Motor neuron (in vitro differentiated cells): ENCODE data around the gene OR14J1. TPM values are rescaled to one million over a fixed set of nuclear protein-coding genes. Genes with fewer than 3 reads are reported as not detected.
"Not testable (repeated sequence)": the region's sequence is repeated elsewhere in the genome, so short reads cannot be mapped to it uniquely, and the experiment has no call there.

Source experiments
- ATAC-seq, 8 experiments: fragments of 200-7000 bp; cut with Tn5 transposase; replicated peaks in 6 of 8; 2 replicates each; pipeline ENCODE4 v1.8.0; 2021; ENCODE audit warnings: mild to moderate bottlenecking in 8 of 8, moderate library complexity in 8 of 8
- H3K27ac ChIP-seq, 2 donors: fragments of 250-450 bp; sonication (Bioruptor Pico); 2 replicates each; pipeline ENCODE4 v1.9.0; 2021; ENCODE audit warnings: antibody characterized with exemption in 2 of 2, mild to moderate bottlenecking in 2 of 2, moderate library complexity in 1 of 2
- H3K4me1 ChIP-seq, 2 donors: fragments of 250-450 bp; sonication (Bioruptor Pico); replicated peaks in 1 of 2; 2 replicates each; pipeline ENCODE4 v1.6.1; 2021; ENCODE audit warnings: antibody characterized with exemption in 2 of 2, mild to moderate bottlenecking in 2 of 2, moderate library complexity in 1 of 2
- H3K4me3 ChIP-seq, 5 donors: fragments of 250-450 bp; sonication (Bioruptor Pico); 2 replicates each; pipeline ENCODE4 v1.9.0; 2021; ENCODE audit warnings: antibody characterized with exemption in 5 of 5, mild to moderate bottlenecking in 5 of 5, moderate library complexity in 4 of 5
- WGBS, 10 experiments: fragments of 450-650 bp; shearing (Covaris generic); methylation state at CpG; one replicate each; pipeline ENCODE4 v1.0.0; 2022; 5-methylcytosine and 5-hydroxymethylcytosine counted together
- in situ Hi-C, 9 experiments: fragments of 400-800 bp; cut with MboI; loops; one replicate each; pipeline ENCODE4 v1.15.0; 2021; ENCODE audit warnings: low sequenced_read_pairs in 9 of 9, low pct_unique_long_range_greater_than_20kb in 2 of 9; ENCODE audit not compliant: unreplicated experiment in 9 of 9
- total RNA-seq, 8 experiments: library from RNA; unstranded; fragments of 300-600 nt; gene quantifications; 2 replicates each; pipeline versions ENCODE4 v1.2.3 to v1.2.4, GENCODE V29; 2022

OR14J1 gene, protein sequence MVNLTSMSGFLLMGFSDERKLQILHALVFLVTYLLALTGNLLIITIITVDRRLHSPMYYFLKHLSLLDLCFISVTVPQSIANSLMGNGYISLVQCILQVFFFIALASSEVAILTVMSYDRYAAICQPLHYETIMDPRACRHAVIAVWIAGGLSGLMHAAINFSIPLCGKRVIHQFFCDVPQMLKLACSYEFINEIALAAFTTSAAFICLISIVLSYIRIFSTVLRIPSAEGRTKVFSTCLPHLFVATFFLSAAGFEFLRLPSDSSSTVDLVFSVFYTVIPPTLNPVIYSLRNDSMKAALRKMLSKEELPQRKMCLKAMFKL
- under 1 TPM in 6 of 8 experiments, not detected in 2; 0.05 to 0.43 (median 0.12) TPM for total RNA-seq

DNA sequence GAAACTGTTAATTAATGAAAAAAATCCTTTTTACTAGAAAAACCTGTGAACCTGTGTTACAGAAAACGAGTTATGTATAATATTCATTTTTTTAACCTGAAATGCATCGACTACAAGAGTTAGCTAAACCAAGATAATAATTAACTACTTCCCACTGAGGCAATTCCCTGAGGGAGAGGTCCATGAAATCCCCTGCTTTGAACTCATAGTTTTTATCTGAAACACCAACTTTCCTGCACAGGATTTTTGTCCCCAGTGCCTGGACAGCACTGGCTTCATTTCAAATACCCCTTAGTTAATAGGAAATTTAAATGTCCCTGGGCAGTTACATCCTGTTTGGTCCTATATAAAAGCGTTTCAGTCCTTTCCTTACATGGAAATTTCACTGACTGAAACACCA lies at the start of gene OR14J1:
OR14J1 (plus strand) TSS at position 386 of the 400 bp plus-strand sequence. CDS start 4,989 bp downstream, outside the sequence.
- Histone ChIP-seq H3K4me1 (no peaks in the 10 kb centered on the region), H3K4me3 (no peak within 1 kb of the TSS), H3K27ac (no peak within 1 kb of the TSS)
- 0 to 68% (median 37%) methylated on average over 2 to 3 of the region's 3 CpGs; no CpG with 5 or more reads in 1 of the 10 experiments for WGBS, 10 experiments
- in situ Hi-C loops: no loop called here
- no peak for ATAC-seq

DNA sequence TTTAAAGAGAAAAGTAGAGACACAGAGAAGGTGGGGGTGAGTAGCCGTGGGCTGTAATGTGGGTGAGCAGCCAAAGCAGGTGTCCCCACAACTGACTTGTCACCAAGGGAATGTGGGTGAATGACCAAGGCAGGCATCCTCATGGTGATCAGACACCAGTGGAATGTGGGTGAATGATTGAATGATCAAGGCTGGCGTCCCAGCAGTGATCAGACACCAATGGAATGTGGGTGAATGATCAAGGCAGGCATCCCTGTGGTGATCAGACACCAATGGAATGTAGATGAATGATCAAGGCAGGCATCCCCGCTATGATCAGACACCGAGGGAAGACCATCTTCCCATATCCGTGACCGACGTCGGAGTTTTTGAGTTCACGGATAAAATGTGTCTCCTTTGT lies 49.8 kb upstream of the OR14J1 start:
- WGBS, 10 experiments: 0 to 83% (median 71%) methylated on average over 1 to 9 of the region's 9 CpGs; no CpG with 5 or more reads in 3 of the 10 experiments
- Histone ChIP-seq H3K27ac (no peak overlapping the region), H3K4me1 (no peaks in the 10 kb centered on the region), H3K4me3 (no peak overlapping the region)
- in situ Hi-C loops: no loop called here
- no peak for ATAC-seq

DNA sequence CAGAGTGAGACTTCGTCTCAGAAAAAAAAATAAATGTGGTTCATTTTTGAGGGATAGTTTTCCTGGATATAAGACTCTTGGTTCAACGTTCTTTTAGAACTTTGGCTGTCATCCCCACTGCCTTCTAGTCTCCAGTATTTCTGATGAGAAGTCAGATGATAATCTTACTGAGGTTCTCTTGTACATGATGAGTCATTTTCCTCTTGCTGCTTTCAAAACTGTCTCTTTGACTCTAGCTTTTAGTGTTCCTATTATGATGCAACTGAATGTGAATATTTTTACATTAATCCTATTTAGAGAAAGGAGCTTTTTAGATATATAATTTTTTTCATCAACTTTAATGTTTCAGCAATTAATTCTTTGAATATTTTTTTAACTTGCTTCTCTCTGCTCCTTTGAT lies 46.0 kb upstream of the OR14J1 start:
- H3K27ac ChIP-seq: no peak overlapping the region
- WGBS, 10 experiments: 0 to 86% (median 40%) methylated on average over 1 to 2 of the region's 2 CpGs; no CpG with 5 or more reads in 2 of the 10 experiments
- H3K4me1 ChIP-seq: no peaks in the 10 kb centered on the region
- ATAC-seq: no peak
- in situ Hi-C loops: no loop called here
- no peak overlapping the region for H3K4me3 ChIP-seq

DNA sequence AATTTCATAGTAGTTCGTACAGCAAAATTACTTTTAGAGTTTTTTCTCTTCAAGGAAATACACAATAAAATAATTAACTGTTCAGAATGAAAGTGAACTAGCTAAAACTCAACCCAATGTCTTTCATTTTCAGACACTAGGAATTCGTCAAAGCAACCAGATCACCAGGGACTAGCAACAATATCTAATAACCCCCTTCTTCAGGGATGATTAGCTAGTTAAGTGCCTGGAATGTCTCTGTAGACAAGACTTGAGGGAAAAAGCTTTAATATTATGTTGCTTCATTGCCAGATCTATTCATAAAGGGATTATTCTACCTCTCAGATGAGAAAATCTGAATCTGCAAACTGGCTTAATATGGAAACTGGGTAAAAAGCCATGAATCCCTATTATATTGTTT lies 41.8 kb upstream of the OR14J1 start:
- no peak overlapping the region for H3K27ac ChIP-seq
- no peak overlapping the region for H3K4me3 ChIP-seq
- 0 to 76% (median 36%) methylated on average over 1 to 2 of the region's 2 CpGs for WGBS, 10 experiments
- ATAC-seq: no peak
- H3K4me1 ChIP-seq: no peaks in the 10 kb centered on the region
- in situ Hi-C loops: no loop called here

DNA sequence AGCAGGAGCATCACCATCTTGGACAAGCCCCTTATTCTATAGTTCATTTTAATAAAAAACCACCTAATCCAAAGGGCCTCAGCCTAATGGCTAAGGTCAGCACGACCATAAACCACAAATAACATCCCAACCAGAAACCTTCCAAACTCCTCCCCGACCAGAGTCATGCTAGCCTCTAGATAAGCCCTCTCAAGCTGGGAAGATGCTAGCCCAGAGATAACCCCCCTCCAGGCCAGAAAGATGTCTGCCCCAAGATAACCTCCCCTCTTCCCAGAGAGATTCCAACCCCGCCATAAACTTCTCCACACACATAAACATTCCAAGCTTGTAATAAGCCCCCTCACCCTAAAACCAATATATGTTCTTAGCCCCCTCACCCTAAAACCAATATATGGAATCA lies 38.5 kb upstream of the OR14J1 start:
- no peak for ATAC-seq
- in situ Hi-C loops: no loop called here
- H3K27ac ChIP-seq: no peak overlapping the region
- H3K4me1 ChIP-seq: no peaks in the 10 kb centered on the region
- 0 to 97% (median 31%) methylated on average over 1 to 3 of the region's 3 CpGs; no CpG with 5 or more reads in 4 of the 10 experiments for WGBS, 10 experiments
- no peak overlapping the region for H3K4me3 ChIP-seq

DNA sequence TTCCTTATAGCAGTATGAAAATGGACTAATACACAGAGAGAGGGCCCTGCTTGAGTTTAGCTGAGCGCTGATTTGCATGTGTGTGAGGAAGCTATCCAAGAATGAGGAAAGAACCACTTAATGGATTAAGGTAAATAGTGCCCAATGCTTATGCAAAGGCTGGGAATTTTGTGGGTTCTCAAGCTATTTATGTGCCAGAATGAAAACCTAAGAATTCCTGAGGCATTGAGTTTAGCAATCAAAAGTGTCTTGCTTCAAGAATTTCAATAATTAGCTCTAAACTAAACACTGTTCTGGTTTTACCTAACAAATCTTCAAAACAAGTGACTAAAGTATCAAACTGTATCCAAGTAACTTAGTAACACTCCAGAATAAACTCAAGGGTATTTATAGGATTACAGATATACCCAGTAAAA lies 7.0 kb upstream of the OR14J1 start:
- no peaks in the 10 kb centered on the region for H3K4me1 ChIP-seq
- WGBS, 10 experiments: 0 to 100% (median 100%) methylated on average over 1 of the region's 1 CpG; no CpG with 5 or more reads in 5 of the 10 experiments
- no peak for ATAC-seq
- H3K4me3 ChIP-seq: no peak overlapping the region
- in situ Hi-C loops: no loop called here
- H3K27ac ChIP-seq: no peak overlapping the region

DNA sequence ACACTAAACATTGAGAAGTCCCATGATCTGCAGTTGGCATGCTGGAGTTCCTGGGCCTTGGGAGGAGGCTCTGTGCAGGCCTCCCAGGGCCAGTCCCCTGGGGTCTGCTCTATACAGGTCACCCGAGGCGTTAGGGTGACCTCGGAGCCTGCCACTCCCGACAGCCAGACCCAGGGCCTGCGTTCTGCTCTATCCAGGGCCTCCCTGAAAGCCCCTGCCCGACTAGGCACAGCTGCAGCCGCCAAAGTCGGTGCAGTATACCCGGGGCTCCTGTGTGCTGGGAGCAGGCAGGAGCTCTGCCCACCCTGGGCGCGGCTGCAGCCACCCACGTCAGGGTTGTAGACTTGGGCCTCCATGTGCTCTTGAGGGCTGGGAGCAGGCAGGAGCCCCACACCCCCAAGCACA lies 6.3 kb upstream of the OR14J1 start:
- no peak overlapping the region for H3K4me3 ChIP-seq
- 40 to 90% (median 79%) methylated on average over 1 to 7 of the region's 12 CpGs; no CpG with 5 or more reads in 7 of the 10 experiments for WGBS, 10 experiments
- no peak overlapping the region for H3K27ac ChIP-seq
- no peak for ATAC-seq
- in situ Hi-C loops: no loop called here
- H3K4me1 ChIP-seq: no peaks in the 10 kb centered on the region

DNA sequence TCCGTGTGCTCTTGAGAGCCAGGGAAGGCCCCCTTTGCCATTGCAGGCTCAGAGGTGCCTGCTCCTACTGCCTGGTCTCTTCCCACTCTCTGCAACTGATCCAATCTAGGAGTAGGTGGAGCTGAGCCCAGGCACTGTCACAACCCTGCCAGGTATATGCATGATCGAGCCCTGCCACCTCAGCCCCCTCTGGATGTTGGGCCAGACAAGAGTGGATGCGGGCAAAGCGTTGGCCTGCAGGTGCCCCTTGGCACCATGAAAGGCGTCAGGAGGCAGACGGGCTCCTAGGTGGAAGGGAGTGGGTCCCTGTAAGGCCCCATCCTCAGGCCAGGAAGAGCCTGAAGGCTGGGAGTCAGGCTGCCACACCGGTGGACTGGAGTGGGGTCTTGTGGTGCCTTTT lies 5.9 kb upstream of the OR14J1 start:
- Histone ChIP-seq H3K4me1 (no peaks in the 10 kb centered on the region), H3K4me3 (no peak overlapping the region), H3K27ac (no peak overlapping the region)
- in situ Hi-C loops: no loop called here
- WGBS, 10 experiments: 40 to 90% (median 80%) methylated on average over 1 to 3 of the region's 7 CpGs; no CpG with 5 or more reads in 5 of the 10 experiments
- ATAC-seq: no peak

DNA sequence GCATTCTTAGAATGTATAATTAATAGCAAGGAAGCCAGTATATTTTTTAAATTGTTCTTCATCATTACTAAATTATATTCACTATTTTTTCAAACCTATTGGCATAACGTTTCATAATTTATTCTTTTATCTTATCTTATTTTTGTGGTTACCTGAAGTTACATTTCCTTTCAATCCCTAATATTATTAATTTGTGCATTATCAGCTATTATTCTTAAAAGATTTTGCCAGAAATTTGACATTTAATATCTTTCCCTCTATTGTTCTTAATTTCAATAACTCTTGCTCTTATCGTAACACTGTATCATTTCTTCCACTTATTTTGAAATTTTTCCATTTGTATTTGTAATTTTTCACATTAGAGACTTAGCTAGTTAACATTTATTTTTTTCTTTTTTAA lies 18.4 kb downstream of the OR14J1 start:
- Histone ChIP-seq H3K27ac (no peak overlapping the region), H3K4me3 (no peak overlapping the region), H3K4me1 (no peaks in the 10 kb centered on the region)
- 10 to 83% (median 74%) methylated on average over 2 of the region's 2 CpGs for WGBS, 10 experiments
- in situ Hi-C loops: no loop called here
- no peak for ATAC-seq

DNA sequence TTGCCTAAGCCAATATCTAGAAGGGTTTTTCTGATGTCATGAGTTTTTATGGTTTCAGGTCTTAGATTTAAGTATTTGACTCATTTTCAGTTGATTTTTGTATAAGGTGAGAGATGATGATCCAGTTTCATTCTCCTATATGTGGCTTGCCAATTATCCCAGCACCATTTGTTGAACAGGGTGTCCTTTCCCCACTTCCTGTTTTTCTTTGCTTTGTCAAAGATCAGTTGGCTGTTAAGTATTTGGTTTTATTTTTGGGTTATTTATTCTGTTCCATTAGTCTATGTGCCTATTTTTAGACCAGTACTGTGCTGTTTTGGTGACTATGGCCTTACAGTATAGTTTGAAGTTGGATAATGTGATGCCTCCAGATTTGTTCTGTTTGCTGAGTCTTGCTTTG lies 21.8 kb downstream of the OR14J1 start:
- in situ Hi-C loops, H3K4me1 ChIP-seq, H3K4me3 ChIP-seq, ATAC-seq, H3K27ac ChIP-seq: not testable (repeated sequence)

DNA sequence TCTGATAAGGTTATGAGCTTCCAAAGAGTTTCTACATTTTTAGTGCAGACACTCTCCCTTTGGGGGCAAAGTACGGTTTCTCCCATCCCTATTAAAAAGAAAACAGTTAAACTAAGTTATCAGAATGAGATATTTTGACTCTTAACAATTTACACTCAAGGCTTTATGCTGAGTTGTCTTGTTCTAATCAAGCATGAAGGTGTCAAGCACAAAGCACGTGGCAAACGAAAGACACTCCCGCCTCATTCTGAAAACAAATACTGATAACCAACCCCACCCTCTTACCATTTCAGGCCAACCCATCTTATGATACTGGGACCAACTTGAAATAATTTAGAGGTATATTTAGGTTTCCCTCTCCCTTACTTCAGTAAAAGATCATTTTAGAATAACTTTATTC lies 24.3 kb downstream of the OR14J1 start:
- 0 to 100% (median 70%) methylated on average over 1 to 4 of the region's 4 CpGs for WGBS, 10 experiments
- Histone ChIP-seq H3K27ac (no peak overlapping the region), H3K4me3 (no peak overlapping the region), H3K4me1 (no peaks in the 10 kb centered on the region)
- ATAC-seq: no peak
- in situ Hi-C loops: no loop called here

DNA sequence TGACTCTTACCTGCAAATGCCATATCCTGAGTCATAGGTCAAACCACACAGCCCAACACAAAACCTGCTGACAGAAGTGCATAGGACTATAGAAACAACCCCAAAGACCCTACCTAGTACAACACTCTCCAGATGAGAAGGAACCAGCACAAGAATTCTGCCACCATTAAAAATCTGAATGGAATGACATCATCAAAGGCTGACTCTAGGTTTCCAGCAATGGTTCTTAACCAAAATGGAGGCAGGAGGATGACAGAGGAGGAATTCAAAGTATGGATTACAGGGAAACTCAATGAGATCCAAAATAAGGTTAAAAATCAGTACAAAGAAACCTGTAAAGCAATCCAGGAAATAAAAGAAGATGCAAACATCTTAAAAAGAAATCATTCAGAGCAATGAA lies 31.2 kb downstream of the OR14J1 start:
- in situ Hi-C loops: no loop called here
- ATAC-seq: no peak
- Histone ChIP-seq H3K4me3 (no peak overlapping the region), H3K27ac (no peak overlapping the region), H3K4me1 (no peaks in the 10 kb centered on the region)

DNA sequence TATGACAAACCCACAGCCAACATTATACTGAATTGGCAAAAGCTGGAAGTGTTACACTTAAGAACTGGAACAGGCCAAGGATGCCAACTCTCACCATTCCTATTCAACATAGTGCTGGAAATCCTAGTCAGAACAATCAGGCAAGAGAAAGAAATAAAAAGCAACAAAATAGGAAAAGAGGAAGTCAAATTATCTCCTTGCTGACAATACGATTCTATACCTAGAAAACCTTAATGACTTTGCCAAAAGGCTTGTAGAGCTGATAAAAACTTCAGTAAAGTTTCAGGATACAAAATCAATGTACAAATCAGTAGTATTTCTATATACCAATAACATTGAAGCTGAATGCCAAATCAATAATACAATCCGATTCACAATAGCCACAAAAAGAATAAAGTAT lies 34.8 kb downstream of the OR14J1 start:
- no peak for ATAC-seq
- no peaks in the 10 kb centered on the region for H3K4me1 ChIP-seq
- H3K4me3 ChIP-seq: no peak overlapping the region
- in situ Hi-C loops: no loop called here
- H3K27ac ChIP-seq: no peak overlapping the region
- WGBS, 10 experiments: 0 to 90% (median 63%) methylated on average over 1 to 2 of the region's 2 CpGs

DNA sequence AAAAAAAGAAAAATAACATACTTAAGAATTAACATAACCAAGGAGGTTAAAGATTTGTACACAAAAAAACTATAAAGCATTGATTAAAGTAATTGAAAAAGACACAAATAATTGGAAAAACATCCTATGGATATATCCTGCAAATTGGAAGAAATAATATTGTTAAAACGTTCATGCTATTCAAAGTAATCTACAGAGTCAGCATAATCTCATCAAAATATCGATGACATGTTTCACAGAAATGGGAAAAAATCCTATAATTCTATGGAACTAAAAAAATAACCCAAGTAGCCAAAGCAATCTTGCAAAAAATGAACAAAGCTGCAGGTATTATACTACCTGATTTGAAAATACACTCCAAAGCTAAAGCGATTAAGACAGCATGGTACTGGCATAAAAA lies 43.9 kb downstream of the OR14J1 start:
- 10 to 83% (median 56%) methylated on average over 2 to 3 of the region's 3 CpGs; no CpG with 5 or more reads in 1 of the 10 experiments for WGBS, 10 experiments
- in situ Hi-C loops: no loop called here
- Histone ChIP-seq H3K4me1 (no peaks in the 10 kb centered on the region), H3K4me3 (no peak overlapping the region), H3K27ac (no peak overlapping the region)
- no peak for ATAC-seq
